ENCODE data around the gene FGF14. TPM values are rescaled to one million over a fixed set of nuclear protein-coding genes. Genes with fewer than 3 reads are reported as not detected.

Gene FGF14
- polyA plus RNA-seq, 1 donor (not counting 4 experiments of a cell fraction or from before 2014, with no cell fraction given): 0.09 TPM

DNA sequence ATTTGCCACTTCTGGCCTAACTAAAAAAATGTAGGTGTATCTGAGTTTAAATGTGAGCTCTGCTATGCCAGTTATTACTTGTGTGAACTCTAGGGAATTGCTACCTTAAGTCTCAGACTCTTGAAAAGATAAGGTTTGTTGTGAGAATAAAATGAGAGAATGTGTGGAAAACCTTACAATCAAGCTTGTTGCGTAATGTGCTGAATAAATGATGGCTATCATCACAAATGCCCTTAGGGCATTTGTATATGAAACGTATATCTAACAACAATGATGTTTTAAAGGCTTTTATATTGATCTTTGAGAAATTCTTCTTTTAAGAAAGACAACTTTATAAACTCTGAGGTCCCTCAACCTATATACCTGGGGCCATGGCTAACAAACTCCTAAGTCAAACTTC is 564.6 kb downstream of the FGF14 start:
- Histone ChIP-seq H2AFZ (ENCODE audit: control insufficient read depth, low read length) (no peak overlapping the region), H3K36me3 (ENCODE audit: control insufficient read depth in 2 of 2, extremely low read depth in 1 of 2, insufficient read depth in 2 of 2, low read length in 2 of 2) (no peaks in the 10 kb centered on the region), H3K79me2 (ENCODE audit: control insufficient read depth, insufficient read depth, low read length) (no peaks in the 10 kb centered on the region), H3K4me2 (ENCODE audit: control insufficient read depth, extremely low read depth, insufficient read depth, low read depth, low read length) (no peak overlapping the region), H3K27me3 (ENCODE audit: control insufficient read depth, extremely low read depth, insufficient read depth, low read length) (no peaks in the 10 kb centered on the region), H3K9me3 (ENCODE audit: control insufficient read depth, low read depth, low read length) (no peaks in the 10 kb centered on the region), H3K27ac (ENCODE audit: control insufficient read depth, insufficient read depth, low read length) (no peak overlapping the region), H4K20me1 (ENCODE audit: control insufficient read depth, extremely low read depth, insufficient read depth, low read length) (no peaks in the 10 kb centered on the region), H3K4me3 (ENCODE audit: control insufficient read depth in 2 of 3, extremely low read depth in 1 of 3, insufficient read depth in 2 of 3, low read depth in 1 of 3, low read length in 3 of 3) (no peak overlapping the region), H3K4me1 (ENCODE audit: control insufficient read depth, extremely low read depth, insufficient read depth, low read length) (no peaks in the 10 kb centered on the region), H3K9me1 (ENCODE audit: control insufficient read depth, extremely low read depth, insufficient read depth, low read length) (no peaks in the 10 kb centered on the region), H3K9ac (ENCODE audit: control insufficient read depth, extremely low read depth, insufficient read depth, low read length) (no peak overlapping the region)
- DNase-seq (ENCODE audit: low read depth, low spot score) (no peak), FAIRE-seq (no peak)
- dilution Hi-C loops (cut with MboI; ENCODE audit: extremely low pct_ligation_motif_present, low sequenced_read_pairs): no loop called here
- no peak for TF ChIP-seq EZH2 (IDR thresholded peaks at IDR 0.05; ENCODE audit: low read length)
- TF ChIP-seq, protein P1, sequence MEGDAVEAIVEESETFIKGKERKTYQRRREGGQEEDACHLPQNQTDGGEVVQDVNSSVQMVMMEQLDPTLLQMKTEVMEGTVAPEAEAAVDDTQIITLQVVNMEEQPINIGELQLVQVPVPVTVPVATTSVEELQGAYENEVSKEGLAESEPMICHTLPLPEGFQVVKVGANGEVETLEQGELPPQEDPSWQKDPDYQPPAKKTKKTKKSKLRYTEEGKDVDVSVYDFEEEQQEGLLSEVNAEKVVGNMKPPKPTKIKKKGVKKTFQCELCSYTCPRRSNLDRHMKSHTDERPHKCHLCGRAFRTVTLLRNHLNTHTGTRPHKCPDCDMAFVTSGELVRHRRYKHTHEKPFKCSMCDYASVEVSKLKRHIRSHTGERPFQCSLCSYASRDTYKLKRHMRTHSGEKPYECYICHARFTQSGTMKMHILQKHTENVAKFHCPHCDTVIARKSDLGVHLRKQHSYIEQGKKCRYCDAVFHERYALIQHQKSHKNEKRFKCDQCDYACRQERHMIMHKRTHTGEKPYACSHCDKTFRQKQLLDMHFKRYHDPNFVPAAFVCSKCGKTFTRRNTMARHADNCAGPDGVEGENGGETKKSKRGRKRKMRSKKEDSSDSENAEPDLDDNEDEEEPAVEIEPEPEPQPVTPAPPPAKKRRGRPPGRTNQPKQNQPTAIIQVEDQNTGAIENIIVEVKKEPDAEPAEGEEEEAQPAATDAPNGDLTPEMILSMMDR (optimal IDR thresholded peaks at IDR 0.05 in 1 of 3, IDR thresholded peaks at IDR 0.05 in 1 of 3, conservative IDR thresholded peaks at IDR 0.05 in 1 of 3; ENCODE audit: extremely low read depth in 1 of 3, insufficient read depth in 2 of 3, low read length in 3 of 3): no peak

DNA sequence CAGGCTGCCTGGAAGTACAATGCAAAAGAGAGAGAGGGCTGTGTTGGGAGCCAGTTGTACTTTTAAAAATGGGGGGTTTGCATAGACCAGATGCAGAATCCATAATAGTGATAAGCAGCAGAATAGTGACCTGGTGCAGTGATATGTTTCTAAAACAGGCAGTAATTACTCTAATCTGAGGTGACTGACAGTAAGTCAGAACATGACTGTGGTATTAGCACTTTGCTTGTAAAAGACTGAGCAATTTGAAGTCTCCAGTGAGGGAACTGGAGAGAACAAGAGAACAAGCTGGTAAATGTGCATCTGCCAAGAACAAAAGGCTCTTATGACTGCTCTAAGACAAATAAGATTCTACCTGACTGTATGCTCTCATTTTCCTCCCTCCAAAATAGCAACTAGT is 565.9 kb downstream of the FGF14 start:
- Histone ChIP-seq H3K79me2 (ENCODE audit: control insufficient read depth, insufficient read depth, low read length) (no peaks in the 10 kb centered on the region), H2AFZ (ENCODE audit: control insufficient read depth, low read length) (no peak overlapping the region), H3K9ac (ENCODE audit: control insufficient read depth, extremely low read depth, insufficient read depth, low read length) (no peak overlapping the region), H3K9me3 (ENCODE audit: control insufficient read depth, low read depth, low read length) (no peaks in the 10 kb centered on the region), H3K9me1 (ENCODE audit: control insufficient read depth, extremely low read depth, insufficient read depth, low read length) (no peaks in the 10 kb centered on the region), H3K4me3 (ENCODE audit: control insufficient read depth in 2 of 3, extremely low read depth in 1 of 3, insufficient read depth in 2 of 3, low read depth in 1 of 3, low read length in 3 of 3) (no peak overlapping the region), H3K36me3 (ENCODE audit: control insufficient read depth in 2 of 2, extremely low read depth in 1 of 2, insufficient read depth in 2 of 2, low read length in 2 of 2) (no peaks in the 10 kb centered on the region), H3K27ac (ENCODE audit: control insufficient read depth, insufficient read depth, low read length) (no peak overlapping the region), H4K20me1 (ENCODE audit: control insufficient read depth, extremely low read depth, insufficient read depth, low read length) (no peaks in the 10 kb centered on the region), H3K27me3 (ENCODE audit: control insufficient read depth, extremely low read depth, insufficient read depth, low read length) (no peaks in the 10 kb centered on the region), H3K4me2 (ENCODE audit: control insufficient read depth, extremely low read depth, insufficient read depth, low read depth, low read length) (no peak overlapping the region), H3K4me1 (ENCODE audit: control insufficient read depth, extremely low read depth, insufficient read depth, low read length) (no peaks in the 10 kb centered on the region)
- dilution Hi-C loops (cut with MboI; ENCODE audit: extremely low pct_ligation_motif_present, low sequenced_read_pairs): no loop called here
- FAIRE-seq (no peak), DNase-seq (ENCODE audit: low read depth, low spot score) (no peak)
- TF ChIP-seq EZH2 (IDR thresholded peaks at IDR 0.05; ENCODE audit: low read length): no peak
- TF ChIP-seq, protein P1 (optimal IDR thresholded peaks at IDR 0.05 in 1 of 3, IDR thresholded peaks at IDR 0.05 in 1 of 3, conservative IDR thresholded peaks at IDR 0.05 in 1 of 3; ENCODE audit: extremely low read depth in 1 of 3, insufficient read depth in 2 of 3, low read length in 3 of 3): no peak

Data from keratinocyte (primary cell).